ENCODE measurements around the gene PPIF.

PPIF gene

DNA sequence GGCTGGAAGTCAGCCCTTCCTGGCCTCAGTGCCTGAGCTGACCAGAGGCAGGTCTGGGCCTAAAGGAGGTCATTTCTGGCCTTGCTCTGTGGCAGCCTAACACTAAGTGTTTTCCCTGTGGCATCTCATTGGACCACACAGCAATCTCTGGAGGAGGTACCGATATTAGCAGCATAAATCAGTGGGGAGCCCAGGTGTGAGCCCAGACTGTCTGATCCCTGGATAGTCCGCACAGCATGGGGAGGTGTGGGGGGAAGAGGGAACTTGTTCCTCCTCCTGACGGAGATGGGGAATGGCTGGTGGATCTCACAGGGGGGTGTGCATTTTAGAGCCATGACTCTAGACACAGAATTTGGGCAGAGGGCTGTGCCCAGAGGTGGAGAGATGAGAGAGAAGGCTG is 11.0 kb upstream of the PPIF start:
- Histone ChIP-seq H3K9me3 (ENCODE audit: control insufficient read depth, insufficient read depth, low read depth, low read length) (no peaks in the 10 kb centered on the region), H3K27ac (ENCODE audit: extremely low read depth, low read depth, low read length) (no peak overlapping the region), H3K36me3 (ENCODE audit: control insufficient read depth in 2 of 2, insufficient read depth in 1 of 2, low read length in 2 of 2) (no peaks in the 10 kb centered on the region), H3K4me3 (ENCODE audit: low read depth, low read length) (no peak overlapping the region), H3K4me1 (ENCODE audit: control insufficient read depth, insufficient read depth, low read length) (no peaks in the 10 kb centered on the region)
- TF ChIP-seq ZNF391 (tag by site-specific recombination; IDR thresholded peaks at IDR 0.05; ENCODE audit: borderline replicate concordance, low read depth) (no peak), ZNF121 (tag by site-specific recombination; IDR thresholded peaks at IDR 0.05) (no peak), ZFP37 (tag by site-specific recombination; IDR thresholded peaks at IDR 0.05) (no peak), ZNF664 (tag by site-specific recombination; IDR thresholded peaks at IDR 0.05) (no peak), ZNF133 (tag by site-specific recombination; IDR thresholded peaks at IDR 0.05) (no peak), ZNF473 (tag by site-specific recombination; IDR thresholded peaks at IDR 0.05) (no peak), ZEB2 (tag by site-specific recombination; IDR thresholded peaks at IDR 0.05) (no peak), ZNF514 (tag by site-specific recombination; IDR thresholded peaks at IDR 0.05) (no peak)
- TF ChIP-seq, protein P1, sequence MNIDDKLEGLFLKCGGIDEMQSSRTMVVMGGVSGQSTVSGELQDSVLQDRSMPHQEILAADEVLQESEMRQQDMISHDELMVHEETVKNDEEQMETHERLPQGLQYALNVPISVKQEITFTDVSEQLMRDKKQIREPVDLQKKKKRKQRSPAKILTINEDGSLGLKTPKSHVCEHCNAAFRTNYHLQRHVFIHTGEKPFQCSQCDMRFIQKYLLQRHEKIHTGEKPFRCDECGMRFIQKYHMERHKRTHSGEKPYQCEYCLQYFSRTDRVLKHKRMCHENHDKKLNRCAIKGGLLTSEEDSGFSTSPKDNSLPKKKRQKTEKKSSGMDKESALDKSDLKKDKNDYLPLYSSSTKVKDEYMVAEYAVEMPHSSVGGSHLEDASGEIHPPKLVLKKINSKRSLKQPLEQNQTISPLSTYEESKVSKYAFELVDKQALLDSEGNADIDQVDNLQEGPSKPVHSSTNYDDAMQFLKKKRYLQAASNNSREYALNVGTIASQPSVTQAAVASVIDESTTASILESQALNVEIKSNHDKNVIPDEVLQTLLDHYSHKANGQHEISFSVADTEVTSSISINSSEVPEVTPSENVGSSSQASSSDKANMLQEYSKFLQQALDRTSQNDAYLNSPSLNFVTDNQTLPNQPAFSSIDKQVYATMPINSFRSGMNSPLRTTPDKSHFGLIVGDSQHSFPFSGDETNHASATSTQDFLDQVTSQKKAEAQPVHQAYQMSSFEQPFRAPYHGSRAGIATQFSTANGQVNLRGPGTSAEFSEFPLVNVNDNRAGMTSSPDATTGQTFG (tag by site-specific recombination; IDR thresholded peaks at IDR 0.05; ENCODE audit: borderline replicate concordance): no peak
- TF ChIP-seq, protein P2, sequence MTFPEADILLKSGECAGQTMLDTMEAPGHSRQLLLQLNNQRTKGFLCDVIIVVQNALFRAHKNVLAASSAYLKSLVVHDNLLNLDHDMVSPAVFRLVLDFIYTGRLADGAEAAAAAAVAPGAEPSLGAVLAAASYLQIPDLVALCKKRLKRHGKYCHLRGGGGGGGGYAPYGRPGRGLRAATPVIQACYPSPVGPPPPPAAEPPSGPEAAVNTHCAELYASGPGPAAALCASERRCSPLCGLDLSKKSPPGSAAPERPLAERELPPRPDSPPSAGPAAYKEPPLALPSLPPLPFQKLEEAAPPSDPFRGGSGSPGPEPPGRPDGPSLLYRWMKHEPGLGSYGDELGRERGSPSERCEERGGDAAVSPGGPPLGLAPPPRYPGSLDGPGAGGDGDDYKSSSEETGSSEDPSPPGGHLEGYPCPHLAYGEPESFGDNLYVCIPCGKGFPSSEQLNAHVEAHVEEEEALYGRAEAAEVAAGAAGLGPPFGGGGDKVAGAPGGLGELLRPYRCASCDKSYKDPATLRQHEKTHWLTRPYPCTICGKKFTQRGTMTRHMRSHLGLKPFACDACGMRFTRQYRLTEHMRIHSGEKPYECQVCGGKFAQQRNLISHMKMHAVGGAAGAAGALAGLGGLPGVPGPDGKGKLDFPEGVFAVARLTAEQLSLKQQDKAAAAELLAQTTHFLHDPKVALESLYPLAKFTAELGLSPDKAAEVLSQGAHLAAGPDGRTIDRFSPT (tag by site-specific recombination; IDR thresholded peaks at IDR 0.05): no peak
- ChIA-PET CTCF (no interaction called here), POLR2A (no interaction called here)

DNA sequence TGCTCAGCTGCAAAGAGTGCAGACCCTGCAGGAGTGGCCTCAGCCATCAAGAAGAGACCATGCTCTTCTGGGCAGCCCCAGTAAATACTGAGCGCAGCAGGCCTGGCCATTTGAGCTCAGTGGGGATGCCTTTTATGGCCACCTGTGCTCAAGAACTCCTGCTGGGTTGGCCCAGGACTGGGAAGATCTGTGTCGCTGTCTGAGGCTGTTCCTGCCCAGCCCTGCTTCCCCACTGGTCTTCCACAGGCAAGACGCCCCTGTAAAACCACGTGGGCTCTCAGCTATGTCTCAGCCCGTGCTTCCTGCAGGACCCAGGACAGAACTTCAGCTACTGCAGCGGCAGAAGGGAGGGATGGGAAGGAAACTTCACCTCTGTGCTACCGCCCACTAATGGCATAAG is 10.5 kb upstream of the PPIF start:
- ChIA-PET CTCF (interaction anchor here (0.6 to 1.1 kb wide), 2 partner anchors 10 to 154 kb away, joined by 3 read pairs; partner anchors contain the start of gene PPIF), POLR2A (no interaction called here)
- Histone ChIP-seq H3K27ac (ENCODE audit: extremely low read depth, low read depth, low read length) (no peak overlapping the region), H3K4me3 (ENCODE audit: low read depth, low read length) (no peak overlapping the region), H3K9me3 (ENCODE audit: control insufficient read depth, insufficient read depth, low read depth, low read length) (no peaks in the 10 kb centered on the region), H3K36me3 (ENCODE audit: control insufficient read depth in 2 of 2, insufficient read depth in 1 of 2, low read length in 2 of 2) (no peaks in the 10 kb centered on the region), H3K4me1 (ENCODE audit: control insufficient read depth, insufficient read depth, low read length) (no peaks in the 10 kb centered on the region)
- TF ChIP-seq ZBTB8A (tag by site-specific recombination; IDR thresholded peaks at IDR 0.05): peak; percentile 86
- TF ChIP-seq FEZF1 (tag by site-specific recombination; IDR thresholded peaks at IDR 0.05): 0 out of 2 replicates have a peak, but pooled peaks have one; percentile 7
- peak; percentile 98 for TF ChIP-seq ZNF341 (tag by site-specific recombination; IDR thresholded peaks at IDR 0.05; ENCODE audit: low read depth)
- TF ChIP-seq ZFP69B (tag by site-specific recombination; IDR thresholded peaks at IDR 0.05): no peak
- TF ChIP-seq, protein P3, sequence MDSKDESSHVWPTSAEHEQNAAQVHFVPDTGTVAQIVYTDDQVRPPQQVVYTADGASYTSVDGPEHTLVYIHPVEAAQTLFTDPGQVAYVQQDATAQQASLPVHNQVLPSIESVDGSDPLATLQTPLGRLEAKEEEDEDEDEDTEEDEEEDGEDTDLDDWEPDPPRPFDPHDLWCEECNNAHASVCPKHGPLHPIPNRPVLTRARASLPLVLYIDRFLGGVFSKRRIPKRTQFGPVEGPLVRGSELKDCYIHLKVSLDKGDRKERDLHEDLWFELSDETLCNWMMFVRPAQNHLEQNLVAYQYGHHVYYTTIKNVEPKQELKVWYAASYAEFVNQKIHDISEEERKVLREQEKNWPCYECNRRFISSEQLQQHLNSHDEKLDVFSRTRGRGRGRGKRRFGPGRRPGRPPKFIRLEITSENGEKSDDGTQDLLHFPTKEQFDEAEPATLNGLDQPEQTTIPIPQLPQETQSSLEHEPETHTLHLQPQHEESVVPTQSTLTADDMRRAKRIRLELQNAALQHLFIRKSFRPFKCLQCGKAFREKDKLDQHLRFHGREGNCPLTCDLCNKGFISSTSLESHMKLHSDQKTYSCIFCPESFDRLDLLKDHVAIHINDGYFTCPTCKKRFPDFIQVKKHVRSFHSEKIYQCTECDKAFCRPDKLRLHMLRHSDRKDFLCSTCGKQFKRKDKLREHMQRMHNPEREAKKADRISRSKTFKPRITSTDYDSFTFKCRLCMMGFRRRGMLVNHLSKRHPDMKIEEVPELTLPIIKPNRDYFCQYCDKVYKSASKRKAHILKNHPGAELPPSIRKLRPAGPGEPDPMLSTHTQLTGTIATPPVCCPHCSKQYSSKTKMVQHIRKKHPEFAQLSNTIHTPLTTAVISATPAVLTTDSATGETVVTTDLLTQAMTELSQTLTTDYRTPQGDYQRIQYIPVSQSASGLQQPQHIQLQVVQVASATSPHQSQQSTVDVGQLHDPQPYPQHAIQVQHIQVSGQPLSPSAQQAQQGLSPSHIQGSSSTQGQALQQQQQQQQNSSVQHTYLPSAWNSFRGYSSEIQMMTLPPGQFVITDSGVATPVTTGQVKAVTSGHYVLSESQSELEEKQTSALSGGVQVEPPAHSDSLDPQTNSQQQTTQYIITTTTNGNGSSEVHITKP (tag by site-specific recombination; IDR thresholded peaks at IDR 0.05): peak; percentile 58
- TF ChIP-seq, protein P4, sequence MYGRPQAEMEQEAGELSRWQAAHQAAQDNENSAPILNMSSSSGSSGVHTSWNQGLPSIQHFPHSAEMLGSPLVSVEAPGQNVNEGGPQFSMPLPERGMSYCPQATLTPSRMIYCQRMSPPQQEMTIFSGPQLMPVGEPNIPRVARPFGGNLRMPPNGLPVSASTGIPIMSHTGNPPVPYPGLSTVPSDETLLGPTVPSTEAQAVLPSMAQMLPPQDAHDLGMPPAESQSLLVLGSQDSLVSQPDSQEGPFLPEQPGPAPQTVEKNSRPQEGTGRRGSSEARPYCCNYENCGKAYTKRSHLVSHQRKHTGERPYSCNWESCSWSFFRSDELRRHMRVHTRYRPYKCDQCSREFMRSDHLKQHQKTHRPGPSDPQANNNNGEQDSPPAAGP (tag by site-specific recombination; IDR thresholded peaks at IDR 0.05): peak; percentile 52; the same call in 1 of the 2 replicates
- TF ChIP-seq, protein P5, sequence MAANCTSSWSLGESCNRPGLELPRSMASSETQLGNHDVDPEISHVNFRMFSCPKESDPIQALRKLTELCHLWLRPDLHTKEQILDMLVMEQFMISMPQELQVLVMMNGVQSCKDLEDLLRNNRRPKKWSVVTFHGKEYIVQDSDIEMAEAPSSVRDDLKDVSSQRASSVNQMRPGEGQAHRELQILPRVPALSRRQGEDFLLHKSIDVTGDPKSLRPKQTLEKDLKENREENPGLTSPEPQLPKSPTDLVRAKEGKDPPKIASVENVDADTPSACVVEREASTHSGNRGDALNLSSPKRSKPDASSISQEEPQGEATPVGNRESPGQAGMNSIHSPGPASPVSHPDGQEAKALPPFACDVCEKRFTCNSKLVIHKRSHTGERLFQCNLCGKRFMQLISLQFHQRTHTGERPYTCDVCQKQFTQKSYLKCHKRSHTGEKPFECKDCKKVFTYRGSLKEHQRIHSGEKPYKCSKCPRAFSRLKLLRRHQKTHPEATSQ (tag by site-specific recombination; IDR thresholded peaks at IDR 0.05): no peak
- peak; percentile 88 for TF ChIP-seq ZNF423 (tag by site-specific recombination; IDR thresholded peaks at IDR 0.05)
- TF ChIP-seq, protein P2 (tag by site-specific recombination; IDR thresholded peaks at IDR 0.05): no peak
- TF ChIP-seq GLIS1 (tag by site-specific recombination; IDR thresholded peaks at IDR 0.05): peak; percentile 89
- TF ChIP-seq ZIC2 (tag by site-specific recombination; IDR thresholded peaks at IDR 0.05): peak; percentile 99
- TF ChIP-seq ZNF600 (tag by site-specific recombination; IDR thresholded peaks at IDR 0.05): peak; percentile 56; the same call in 1 of the 2 replicates
- TF ChIP-seq GLIS2 (tag by site-specific recombination; IDR thresholded peaks at IDR 0.05): peak; percentile 45; the same call in 1 of the 2 replicates
- TF ChIP-seq IKZF3 (tag by site-specific recombination; IDR thresholded peaks at IDR 0.05): peak; percentile 50
